Natural killer cell (primary cell): Measurements from ENCODE around the gene SUSD5. TPM values are rescaled to one million over a fixed set of nuclear protein-coding genes. Genes with fewer than 3 reads are reported as not detected.
A peak's percentile ranks its signal among the peaks of the same experiment; 100 is the strongest.

ENCODE experiments used
- ATAC-seq, 3 donors: fragments of 150-1000 bp in 2 of 3; fragments of 200-7000 bp in 1 of 3; cut with Tn5 transposase; 1 replicate in 1 of 3; 2 replicates in 2 of 3; pipeline ENCODE4 v1.10.0; 2021; ENCODE audit warnings: mild to moderate bottlenecking in 2 of 3, moderate library complexity in 2 of 3
- DNase-seq, 2 donors: peaks; one replicate each; pipeline versions ENCODE4 v3.0.0 to v3.0.0-alpha.2; 2013 to 2021; ENCODE audit warnings: mixed read lengths in 1 of 2
- H3K27ac ChIP-seq: one replicate; pipeline ENCODE4 v1.5.1; 2013; ENCODE audit warnings: mild to moderate bottlenecking, low read length
- H3K27me3 ChIP-seq: one replicate; pipeline ENCODE4 v1.6.1; 2013; ENCODE audit warnings: low read length; ENCODE audit not compliant: control insufficient read depth, insufficient read depth
- H3K36me3 ChIP-seq: one replicate; pipeline ENCODE4 v1.6.1; 2013; ENCODE audit warnings: low read length; ENCODE audit not compliant: control insufficient read depth, insufficient read depth
- H3K4me1 ChIP-seq: one replicate; pipeline ENCODE4 v1.6.1; 2013; ENCODE audit warnings: low read length; ENCODE audit not compliant: control insufficient read depth, insufficient read depth
- H3K4me3 ChIP-seq: one replicate; pipeline ENCODE4 v1.5.1; 2013; ENCODE audit warnings: low read length
- H3K9me3 ChIP-seq: one replicate; pipeline ENCODE4 v1.6.1; 2013; ENCODE audit warnings: low read length; ENCODE audit not compliant: control insufficient read depth, insufficient read depth
- H3K27ac Mint-ChIP-seq, 2 donors: one replicate each; pipeline ENCODE4 v1.8.0; 2022; ENCODE audit warnings: mild to moderate bottlenecking in 2 of 2, mixed read lengths in 2 of 2, moderate library complexity in 1 of 2
- H3K27me3 Mint-ChIP-seq, 2 donors: one replicate each; pipeline ENCODE4 v1.8.0; 2022; ENCODE audit warnings: low read depth in 2 of 2, mixed read lengths in 2 of 2
- H3K36me3 Mint-ChIP-seq: one replicate; pipeline ENCODE4 v1.8.0; 2022; ENCODE audit warnings: mixed read lengths
- H3K4me1 Mint-ChIP-seq, 2 donors: one replicate each; pipeline ENCODE4 v1.8.0; 2022; ENCODE audit warnings: mixed read lengths in 2 of 2
- H3K4me3 Mint-ChIP-seq: one replicate; pipeline ENCODE4 v1.8.0; 2022; ENCODE audit warnings: mild to moderate bottlenecking, moderate library complexity, mixed read lengths
- H3K9me3 Mint-ChIP-seq, 2 donors: one replicate each; pipeline ENCODE4 v1.8.0; 2022; ENCODE audit warnings: mixed read lengths in 2 of 2
- WGBS: methylation state at CpG from one replicate; pipeline ENCODE4 v1.1.7; 2013; ENCODE audit warnings: missing lambda C conversion rate; ENCODE audit not compliant: insufficient coverage; 5-methylcytosine and 5-hydroxymethylcytosine counted together
- intact Hi-C: fragments of 100-400 bp; cut with micrococcal nuclease; formaldehyde crosslinking; loops from one replicate; pipeline ENCODE4 v1.14.2; 2022
- total RNA-seq, 4 donors: library from RNA; stranded (reverse); fragments of 120-200 nt in 1 of 4; gene quantifications; one replicate each; pipeline versions ENCODE4 v1.2.3 to v1.2.4, GENCODE V29; 2013 to 2022
- TF ChIP-seq, protein P1 (sequence below): fragments of 200-600 bp; IDR thresholded peaks from one replicate; pipeline ENCODE4 v1.8.0; 2022; ENCODE audit warnings: antibody characterized with exemption

SUSD5 gene
- total RNA-seq, 3 donors from 2014 or later (not counting 1 experiment from before 2014, with no cell fraction given), result not detected

DNA sequence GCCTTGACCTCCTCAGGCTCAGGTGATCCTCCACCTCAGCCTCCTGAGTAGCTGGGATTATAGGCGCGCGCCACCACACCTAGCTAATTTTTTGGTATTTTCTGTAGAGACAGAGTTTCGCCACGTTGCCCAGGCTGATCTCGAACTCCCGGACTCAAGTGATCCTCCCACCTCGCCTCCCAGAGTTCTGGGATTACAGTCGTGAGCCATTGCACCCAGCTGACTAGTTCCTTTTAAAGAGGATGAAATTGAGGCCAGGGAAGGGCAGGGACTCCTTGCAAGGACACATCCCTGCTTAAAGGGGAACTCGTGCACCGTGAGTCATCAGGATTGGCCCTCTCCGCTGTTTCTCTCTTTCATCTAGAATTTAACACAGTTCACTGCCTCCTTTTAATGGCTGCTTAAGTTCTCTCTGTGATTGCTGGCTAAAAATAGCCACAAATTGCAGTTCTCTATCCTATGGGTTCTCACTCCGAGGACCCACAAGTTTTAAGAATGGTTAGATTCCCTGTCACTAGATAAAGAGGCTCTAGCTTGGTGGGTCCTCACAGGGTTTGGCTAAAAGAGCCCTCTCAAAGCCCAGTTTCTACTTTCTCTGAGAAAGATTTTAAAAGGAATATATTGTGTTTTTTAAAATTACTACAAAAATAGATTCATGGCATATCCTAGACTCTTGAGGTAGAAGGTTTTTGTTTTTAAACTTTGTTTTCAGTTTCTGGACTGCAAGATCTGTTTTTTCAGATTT is 103.4 kb downstream of the SUSD5 start:
- Histone ChIP-seq H3K9me3 (no peaks in the 10 kb centered on the region), H3K4me3 (no peak overlapping the region), H3K27ac (peak overlapping the region; percentile 22), H3K36me3 (no peaks in the 10 kb centered on the region), H3K27me3 (no peaks in the 10 kb centered on the region), H3K4me1 (peaks cover 19% of the 10 kb centered on the region)
- Mint-ChIP-seq H3K36me3 (no peaks in the 10 kb centered on the region), H3K27ac (peak overlapping the region; percentile 20 to 63), H3K27me3 (no peaks in the 10 kb centered on the region), H3K4me1 (peaks cover 9 to 25% of the 10 kb centered on the region in 2 donors), H3K4me3 (peak overlapping the region; percentile 88), H3K9me3 (no peaks in the 10 kb centered on the region)
- TF ChIP-seq, protein P1, sequence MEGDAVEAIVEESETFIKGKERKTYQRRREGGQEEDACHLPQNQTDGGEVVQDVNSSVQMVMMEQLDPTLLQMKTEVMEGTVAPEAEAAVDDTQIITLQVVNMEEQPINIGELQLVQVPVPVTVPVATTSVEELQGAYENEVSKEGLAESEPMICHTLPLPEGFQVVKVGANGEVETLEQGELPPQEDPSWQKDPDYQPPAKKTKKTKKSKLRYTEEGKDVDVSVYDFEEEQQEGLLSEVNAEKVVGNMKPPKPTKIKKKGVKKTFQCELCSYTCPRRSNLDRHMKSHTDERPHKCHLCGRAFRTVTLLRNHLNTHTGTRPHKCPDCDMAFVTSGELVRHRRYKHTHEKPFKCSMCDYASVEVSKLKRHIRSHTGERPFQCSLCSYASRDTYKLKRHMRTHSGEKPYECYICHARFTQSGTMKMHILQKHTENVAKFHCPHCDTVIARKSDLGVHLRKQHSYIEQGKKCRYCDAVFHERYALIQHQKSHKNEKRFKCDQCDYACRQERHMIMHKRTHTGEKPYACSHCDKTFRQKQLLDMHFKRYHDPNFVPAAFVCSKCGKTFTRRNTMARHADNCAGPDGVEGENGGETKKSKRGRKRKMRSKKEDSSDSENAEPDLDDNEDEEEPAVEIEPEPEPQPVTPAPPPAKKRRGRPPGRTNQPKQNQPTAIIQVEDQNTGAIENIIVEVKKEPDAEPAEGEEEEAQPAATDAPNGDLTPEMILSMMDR, result no peak
- ATAC-seq (no peak), DNase-seq (peak in 1 of 2 donors; percentile 30)
- intact Hi-C loops, result loop anchor here (2.0 kb wide), 1 partner anchor 18 kb away; the partner anchor contains the start of genes GLB1 and TMPPE
- 69% methylated on average over 13 of the region's 13 CpGs for WGBS

DNA sequence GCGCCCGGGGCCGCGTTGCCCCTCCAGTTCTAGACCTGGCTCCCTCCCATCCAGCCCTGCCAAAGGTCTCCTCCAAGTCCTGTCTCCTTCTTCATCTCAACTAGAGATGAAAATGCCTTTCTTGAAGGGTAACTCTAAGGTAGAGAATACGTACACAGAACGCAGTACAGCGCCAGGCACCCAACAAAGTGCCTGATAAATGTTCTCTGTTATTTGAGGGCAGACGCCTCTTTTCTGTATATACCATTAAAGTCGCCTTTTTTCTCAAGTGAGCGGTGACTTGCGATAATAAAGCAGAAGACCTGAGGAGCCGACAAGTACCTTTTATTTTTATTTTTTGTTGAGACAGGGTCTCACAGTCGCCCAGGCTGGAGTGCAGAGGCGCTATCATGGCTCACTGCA is 104.0 kb downstream of the SUSD5 start:
- H3K4me3 Mint-ChIP-seq, result peak overlapping the region; percentile 88
- Histone ChIP-seq H3K36me3 (no peaks in the 10 kb centered on the region), H3K4me1 (peaks cover 19% of the 10 kb centered on the region), H3K9me3 (no peaks in the 10 kb centered on the region), H3K27ac (no peak overlapping the region), H3K27me3 (no peaks in the 10 kb centered on the region), H3K4me3 (peak overlapping the region; percentile 43)
- WGBS, result 46% methylated on average over 14 of the region's 14 CpGs
- no peaks in the 10 kb centered on the region for H3K27me3 Mint-ChIP-seq
- peak overlapping the region; percentile 63 to 86 for H3K27ac Mint-ChIP-seq
- H3K4me1 Mint-ChIP-seq, result peaks cover 9 to 23% of the 10 kb centered on the region in 2 donors
- TF ChIP-seq, protein P1, result no peak
- DNase-seq, result no peak
- ATAC-seq, result no peak
- no peaks in the 10 kb centered on the region for H3K9me3 Mint-ChIP-seq
- intact Hi-C loops, result loop anchor here (2.0 to 5.0 kb wide), 2 partner anchors 18 to 328 kb away; partner anchors contain the start of genes GLB1, TMPPE and UBP1
- H3K36me3 Mint-ChIP-seq, result no peaks in the 10 kb centered on the region

DNA sequence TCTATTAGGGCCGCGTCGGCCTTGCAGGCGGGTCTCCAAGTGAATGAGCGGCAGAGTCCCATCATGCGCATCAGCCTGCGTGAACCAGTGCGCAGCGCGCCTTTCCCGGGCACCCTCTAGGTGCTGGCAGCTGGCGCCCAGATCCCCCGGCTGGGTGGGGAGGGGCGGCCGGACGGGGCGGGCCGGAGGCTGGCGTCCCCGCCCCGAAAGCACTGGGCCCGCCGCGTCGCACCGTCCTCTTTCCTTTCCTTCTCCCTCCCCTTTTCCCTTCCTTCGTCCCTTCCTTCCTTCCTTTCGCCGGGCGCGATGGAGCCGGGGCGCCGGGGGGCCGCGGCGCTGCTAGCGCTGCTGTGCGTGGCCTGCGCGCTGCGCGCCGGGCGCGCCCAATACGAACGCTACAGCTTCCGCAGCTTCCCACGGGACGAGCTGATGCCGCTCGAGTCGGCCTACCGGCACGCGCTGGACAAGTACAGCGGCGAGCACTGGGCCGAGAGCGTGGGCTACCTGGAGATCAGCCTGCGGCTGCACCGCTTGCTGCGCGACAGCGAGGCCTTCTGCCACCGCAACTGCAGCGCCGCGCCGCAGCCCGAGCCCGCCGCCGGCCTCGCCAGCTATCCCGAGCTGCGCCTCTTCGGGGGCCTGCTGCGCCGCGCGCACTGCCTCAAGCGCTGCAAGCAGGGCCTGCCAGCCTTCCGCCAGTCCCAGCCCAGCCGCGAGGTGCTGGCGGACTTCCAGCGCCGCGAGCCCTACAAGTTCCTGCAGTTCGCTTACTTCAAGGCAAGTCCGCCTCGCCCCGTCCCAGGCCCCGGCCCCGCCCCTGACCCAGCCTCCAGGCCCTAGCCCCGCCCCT is 104.6 kb downstream of the SUSD5 start, which contains the start of gene CRTAP:
TSS of gene CRTAP (plus strand) at position 243 of the 850 bp plus-strand sequence. CDS start at position 307, 64 bp downstream.
- H3K27me3 Mint-ChIP-seq, result no peaks in the 10 kb centered on the region
- H3K27ac Mint-ChIP-seq, result peak within 1 kb of the TSS; percentile 66 to 86
- peaks cover 19% of the 10 kb centered on the region for H3K4me1 ChIP-seq
- no peaks in the 10 kb centered on the region for H3K36me3 Mint-ChIP-seq
- peaks cover 9 to 19% of the 10 kb centered on the region in 2 donors for H3K4me1 Mint-ChIP-seq
- peak within 1 kb of the TSS; percentile 88 for H3K4me3 Mint-ChIP-seq
- no peaks in the 10 kb centered on the region for H3K9me3 Mint-ChIP-seq
- H3K9me3 ChIP-seq, result no peaks in the 10 kb centered on the region
- intact Hi-C loops, result loop anchor here (2.0 to 5.0 kb wide), 2 partner anchors 17 to 328 kb away; partner anchors contain the start of genes GLB1, TMPPE and UBP1
- H3K27ac ChIP-seq, result peak within 1 kb of the TSS; percentile 50
- H3K27me3 ChIP-seq, result no peaks in the 10 kb centered on the region
- WGBS, result under 1% methylated on average over 98 of the region's 98 CpGs
- TF ChIP-seq, protein P1, result no peak
- DNase-seq (peak; percentile 77 to 91), ATAC-seq (peak; percentile 89 to 94 (median 90))
- H3K4me3 ChIP-seq, result peak within 1 kb of the TSS; percentile 43
- no peaks in the 10 kb centered on the region for H3K36me3 ChIP-seq
